ENCODE measurements around the gene FASN.

The FASN gene

DNA sequence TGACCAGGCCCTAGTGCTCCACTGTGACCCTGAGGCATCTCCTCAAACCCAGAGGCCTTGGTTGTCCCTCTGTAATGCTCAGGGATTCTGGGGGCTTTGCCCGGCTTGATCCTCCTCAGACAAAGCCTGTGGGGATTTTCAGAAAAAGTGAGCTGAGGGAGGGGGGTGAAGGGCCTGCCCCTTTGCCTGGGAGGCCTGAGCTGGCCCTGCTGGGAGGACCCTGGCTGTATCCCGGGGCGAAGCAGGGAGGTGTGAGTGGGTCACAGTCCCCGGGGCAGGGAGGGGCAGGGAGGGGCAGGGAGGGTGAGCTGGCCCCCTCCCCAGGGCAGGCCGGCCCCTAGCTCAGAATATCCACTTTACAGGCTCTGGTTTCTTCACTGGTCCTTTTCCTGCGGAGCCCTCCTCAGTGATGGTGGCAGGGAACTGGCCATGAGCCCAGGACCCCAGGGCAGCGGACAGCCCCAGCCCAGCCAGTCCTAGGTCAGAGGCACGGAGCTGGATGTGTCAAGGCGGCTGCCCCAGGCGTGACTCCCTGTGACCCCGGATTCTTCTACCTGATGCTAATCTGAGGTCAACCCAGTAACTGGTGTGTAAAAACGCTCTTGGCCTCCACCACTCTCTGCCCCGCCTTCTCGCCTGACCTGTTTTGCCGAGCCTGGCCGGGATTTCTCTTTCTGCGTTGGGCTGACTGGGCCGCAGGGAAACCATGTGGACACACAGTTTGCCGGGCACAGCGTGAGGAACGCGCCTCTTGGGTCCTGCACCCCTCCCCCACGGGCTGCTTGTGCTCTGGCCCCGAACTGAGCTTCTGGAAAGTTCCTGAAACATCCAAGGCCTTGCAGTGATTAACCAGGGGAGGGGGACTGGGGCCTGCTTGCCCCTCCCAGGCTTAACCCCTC lies 5.8 kb upstream of the FASN start:
- no peak overlapping the region for H3K4me2 ChIP-seq (ENCODE audit: low read length)
- H3K27ac ChIP-seq (ENCODE audit: low read length): no peak overlapping the region
- no peaks in the 10 kb centered on the region for H3K9me3 ChIP-seq (ENCODE audit: insufficient read depth, low read length)
- no peak overlapping the region for H3K4me3 ChIP-seq (ENCODE audit: low read length)
- peaks cover 40% of the 10 kb centered on the region for H3K4me1 ChIP-seq (ENCODE audit: low read length)
- H3K27me3 ChIP-seq (ENCODE audit: low read depth, low read length): no peaks in the 10 kb centered on the region
- TF ChIP-seq EZH2phosphoT487 (IDR thresholded peaks at IDR 0.05; ENCODE audit: low read depth): no peak
- TF ChIP-seq, protein P1, sequence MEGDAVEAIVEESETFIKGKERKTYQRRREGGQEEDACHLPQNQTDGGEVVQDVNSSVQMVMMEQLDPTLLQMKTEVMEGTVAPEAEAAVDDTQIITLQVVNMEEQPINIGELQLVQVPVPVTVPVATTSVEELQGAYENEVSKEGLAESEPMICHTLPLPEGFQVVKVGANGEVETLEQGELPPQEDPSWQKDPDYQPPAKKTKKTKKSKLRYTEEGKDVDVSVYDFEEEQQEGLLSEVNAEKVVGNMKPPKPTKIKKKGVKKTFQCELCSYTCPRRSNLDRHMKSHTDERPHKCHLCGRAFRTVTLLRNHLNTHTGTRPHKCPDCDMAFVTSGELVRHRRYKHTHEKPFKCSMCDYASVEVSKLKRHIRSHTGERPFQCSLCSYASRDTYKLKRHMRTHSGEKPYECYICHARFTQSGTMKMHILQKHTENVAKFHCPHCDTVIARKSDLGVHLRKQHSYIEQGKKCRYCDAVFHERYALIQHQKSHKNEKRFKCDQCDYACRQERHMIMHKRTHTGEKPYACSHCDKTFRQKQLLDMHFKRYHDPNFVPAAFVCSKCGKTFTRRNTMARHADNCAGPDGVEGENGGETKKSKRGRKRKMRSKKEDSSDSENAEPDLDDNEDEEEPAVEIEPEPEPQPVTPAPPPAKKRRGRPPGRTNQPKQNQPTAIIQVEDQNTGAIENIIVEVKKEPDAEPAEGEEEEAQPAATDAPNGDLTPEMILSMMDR (IDR thresholded peaks at IDR 0.05; ENCODE audit: low read depth, low read length): no peak
- peaks cover 19% of the 10 kb centered on the region for H3K79me2 ChIP-seq (ENCODE audit: low read length)
- no peak overlapping the region for H2AFZ ChIP-seq (ENCODE audit: low read depth, low read length)
- no peak overlapping the region for H3K9ac ChIP-seq (ENCODE audit: low read length)
- no peaks in the 10 kb centered on the region for H4K20me1 ChIP-seq (ENCODE audit: insufficient read depth, low read length)
- peaks cover 3% of the 10 kb centered on the region for H3K36me3 ChIP-seq (replicated peaks; ENCODE audit: low read depth, low read length)

- Histone ChIP-seq H4K20me1 (ENCODE audit: insufficient read depth, low read length) (peaks cover under 1% of the 10 kb centered on the region), H2AFZ (ENCODE audit: low read depth, low read length) (no peak overlapping the region), H3K4me3 (ENCODE audit: low read length) (no peak overlapping the region), H3K36me3 (replicated peaks; ENCODE audit: low read depth, low read length) (peaks cover 6% of the 10 kb centered on the region), H3K4me2 (ENCODE audit: low read length) (no peak overlapping the region), H3K4me1 (ENCODE audit: low read length) (peaks cover 39% of the 10 kb centered on the region), H3K9me3 (ENCODE audit: insufficient read depth, low read length) (no peaks in the 10 kb centered on the region), H3K9ac (ENCODE audit: low read length) (no peak overlapping the region), H3K27ac (ENCODE audit: low read length) (no peak overlapping the region), H3K79me2 (ENCODE audit: low read length) (peaks cover 30% of the 10 kb centered on the region), H3K27me3 (ENCODE audit: low read depth, low read length) (no peaks in the 10 kb centered on the region)
- TF ChIP-seq, protein P1 (IDR thresholded peaks at IDR 0.05; ENCODE audit: low read depth, low read length): no peak
- TF ChIP-seq EZH2phosphoT487 (IDR thresholded peaks at IDR 0.05; ENCODE audit: low read depth): no peak
Measured at GRCh38 chr17:82101767-82102679, 4.0 kb upstream of the FASN start.

DNA sequence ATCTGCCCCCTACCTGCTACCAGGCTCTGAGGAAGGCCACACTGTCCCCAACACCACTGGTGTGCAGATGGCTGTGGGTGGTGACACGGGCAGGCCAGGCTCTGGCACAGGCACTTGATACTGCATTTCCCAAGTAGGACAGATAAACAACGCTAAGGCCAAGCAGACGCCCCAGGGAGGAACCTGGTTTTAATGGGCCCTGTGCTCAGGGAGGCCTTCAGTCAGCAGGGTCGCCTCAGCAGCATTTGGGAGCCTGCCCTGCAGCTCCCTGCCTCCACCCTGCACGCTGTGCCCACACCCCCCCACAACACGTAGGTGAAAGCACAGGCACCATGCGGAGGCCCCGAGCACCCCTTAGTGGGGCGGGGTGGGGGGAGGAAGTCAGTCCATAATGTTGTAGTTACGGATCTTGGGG lies 3.3 kb upstream of the FASN start:
- Histone ChIP-seq H3K4me3 (ENCODE audit: low read length) (no peak overlapping the region), H3K4me1 (ENCODE audit: low read length) (peaks cover 38% of the 10 kb centered on the region), H3K9me3 (ENCODE audit: insufficient read depth, low read length) (no peaks in the 10 kb centered on the region), H3K79me2 (ENCODE audit: low read length) (peaks cover 37% of the 10 kb centered on the region), H4K20me1 (ENCODE audit: insufficient read depth, low read length) (peaks cover 8% of the 10 kb centered on the region), H3K4me2 (ENCODE audit: low read length) (no peak overlapping the region), H3K36me3 (replicated peaks; ENCODE audit: low read depth, low read length) (peaks cover 13% of the 10 kb centered on the region), H3K9ac (ENCODE audit: low read length) (no peak overlapping the region), H2AFZ (ENCODE audit: low read depth, low read length) (no peak overlapping the region), H3K27ac (ENCODE audit: low read length) (no peak overlapping the region), H3K27me3 (ENCODE audit: low read depth, low read length) (no peaks in the 10 kb centered on the region)
- TF ChIP-seq, protein P1 (IDR thresholded peaks at IDR 0.05; ENCODE audit: low read depth, low read length): no peak
- no peak for TF ChIP-seq EZH2phosphoT487 (IDR thresholded peaks at IDR 0.05; ENCODE audit: low read depth)
